Subcutaneous adipose tissue (tissue), 4 donors: Measurements from ENCODE around the gene HMGCL. TPM values are rescaled to one million over a fixed set of nuclear protein-coding genes. Genes with fewer than 3 reads are reported as not detected.

Experiments used
- total RNA-seq, 4 donors: library from RNA; depleted of rRNA; stranded (reverse); fragments of >200 nt; gene quantifications; one replicate each; pipeline ENCODE4 v1.1.0, GENCODE V29; 2016
- TF ChIP-seq, protein P1 (sequence below): fragments of 450-650 bp; IDR thresholded peaks from one replicate; pipeline ENCODE4 v1.5.1; 2016; ENCODE audit warnings: low read depth, mild to moderate bottlenecking, control low read depth, antibody characterized with exemption, moderate library complexity

HMGCL gene
- total RNA-seq, 4 donors from 2014 or later, result 23.0 to 66.1 (median 40.8) TPM

- TF ChIP-seq, protein P1, sequence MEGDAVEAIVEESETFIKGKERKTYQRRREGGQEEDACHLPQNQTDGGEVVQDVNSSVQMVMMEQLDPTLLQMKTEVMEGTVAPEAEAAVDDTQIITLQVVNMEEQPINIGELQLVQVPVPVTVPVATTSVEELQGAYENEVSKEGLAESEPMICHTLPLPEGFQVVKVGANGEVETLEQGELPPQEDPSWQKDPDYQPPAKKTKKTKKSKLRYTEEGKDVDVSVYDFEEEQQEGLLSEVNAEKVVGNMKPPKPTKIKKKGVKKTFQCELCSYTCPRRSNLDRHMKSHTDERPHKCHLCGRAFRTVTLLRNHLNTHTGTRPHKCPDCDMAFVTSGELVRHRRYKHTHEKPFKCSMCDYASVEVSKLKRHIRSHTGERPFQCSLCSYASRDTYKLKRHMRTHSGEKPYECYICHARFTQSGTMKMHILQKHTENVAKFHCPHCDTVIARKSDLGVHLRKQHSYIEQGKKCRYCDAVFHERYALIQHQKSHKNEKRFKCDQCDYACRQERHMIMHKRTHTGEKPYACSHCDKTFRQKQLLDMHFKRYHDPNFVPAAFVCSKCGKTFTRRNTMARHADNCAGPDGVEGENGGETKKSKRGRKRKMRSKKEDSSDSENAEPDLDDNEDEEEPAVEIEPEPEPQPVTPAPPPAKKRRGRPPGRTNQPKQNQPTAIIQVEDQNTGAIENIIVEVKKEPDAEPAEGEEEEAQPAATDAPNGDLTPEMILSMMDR, result no peak
Observed at GRCh38 chr1:23837908-23838307, 12.7 kb upstream of the HMGCL start.

- TF ChIP-seq, protein P1, result no peak
Observed at GRCh38 chr1:23836037-23836436, 10.8 kb upstream of the HMGCL start.

- TF ChIP-seq, protein P1, result no peak
Observed at GRCh38 chr1:23827717-23828116, 2.5 kb upstream of the HMGCL start.

DNA sequence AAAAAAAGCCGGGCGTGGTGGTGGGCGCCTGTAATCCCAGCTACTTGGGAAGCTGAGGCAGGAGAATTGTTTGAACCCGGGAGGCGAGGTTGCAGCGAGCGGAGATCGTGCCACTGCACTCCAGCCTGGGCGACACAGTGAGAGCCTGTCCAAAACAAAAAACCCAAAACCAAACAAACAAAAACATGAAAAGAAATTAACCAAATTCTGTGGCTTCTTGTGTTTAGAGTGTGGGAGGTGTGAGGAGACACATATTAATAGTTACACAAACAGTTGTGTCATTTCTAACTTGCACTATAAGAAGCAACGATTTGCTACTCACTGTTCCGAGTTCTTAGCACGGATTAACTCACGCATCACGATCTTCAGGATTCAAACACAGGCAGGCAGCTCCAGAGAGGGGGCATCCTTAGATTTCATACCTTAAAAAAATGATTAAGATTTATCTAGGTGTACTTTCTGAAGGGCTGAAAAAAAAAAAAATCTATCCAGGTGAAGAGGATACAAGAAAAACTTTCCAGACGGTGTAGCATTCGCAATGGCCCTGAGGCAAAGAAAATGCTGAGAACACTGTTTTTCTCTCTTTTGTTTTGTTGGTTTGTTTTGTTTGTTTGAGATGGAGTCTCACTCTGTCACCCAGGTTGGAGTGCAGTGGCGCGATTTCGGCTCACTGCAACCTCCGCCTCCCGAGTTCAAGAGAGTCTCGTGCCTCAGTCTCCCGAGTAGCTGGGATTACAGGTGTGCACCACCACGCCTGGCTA lies 713 bp upstream of the HMGCL start:
- TF ChIP-seq, protein P1, result no peak

DNA sequence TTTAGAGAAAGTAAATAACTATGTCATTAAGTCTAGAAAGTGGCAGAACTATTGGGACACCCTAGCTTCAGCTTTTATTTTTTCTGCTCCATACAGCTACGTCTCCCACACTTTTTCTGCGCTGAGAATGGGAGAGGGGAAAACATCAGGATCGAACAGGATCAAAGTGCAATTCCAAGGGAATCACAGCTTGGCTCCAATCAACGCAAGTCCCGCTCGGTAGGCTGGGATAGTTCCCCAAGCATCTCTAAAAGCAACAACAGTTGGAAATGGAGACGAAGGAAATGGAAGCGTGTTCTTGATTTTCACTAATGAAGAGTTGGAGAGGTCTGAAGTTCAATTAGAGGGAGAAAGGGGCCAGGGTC lies 536 bp downstream of the HMGCL start:
- TF ChIP-seq, protein P1, result no peak

GRCh38 chr1:23823767-23824166 lies 1.5 kb downstream of the HMGCL start:
- TF ChIP-seq, protein P1, result no peak

- TF ChIP-seq, protein P1, result no peak
Observed at GRCh38 chr1:23817633-23818032, 7.6 kb downstream of the HMGCL start.
